ENCODE results near the gene IRX6. TPM values are rescaled to one million over a fixed set of nuclear protein-coding genes. Genes with fewer than 3 reads are reported as not detected.

Gene IRX6
- total RNA-seq, 1 experiment from 2014 or later = 0.22 TPM

DNA sequence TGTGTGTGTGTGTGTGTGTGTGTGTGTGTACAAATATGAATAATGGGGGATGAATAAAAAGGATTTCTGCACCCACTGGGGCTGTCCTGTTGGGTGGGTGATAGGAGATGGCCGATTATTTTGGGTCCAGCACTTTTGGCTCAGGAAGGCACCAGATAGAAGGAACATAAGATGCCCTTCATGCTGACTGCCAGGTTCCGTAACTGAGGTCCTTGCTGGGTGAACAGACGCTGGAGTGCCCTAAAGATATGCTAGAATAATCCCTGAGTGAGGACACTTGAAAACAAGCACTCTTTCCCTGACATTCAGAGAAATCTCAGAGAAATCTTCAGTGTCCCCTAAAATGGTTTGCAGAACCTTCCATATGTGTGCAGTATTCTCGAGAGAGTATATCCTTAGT, 17.7 kb downstream of the IRX6 start:
- peaks cover 45% of the 10 kb centered on the region for H3K27me3 Mint-ChIP-seq (ENCODE audit: low read depth)
- no peaks in the 10 kb centered on the region for H3K4me1 Mint-ChIP-seq
- no peaks in the 10 kb centered on the region for H3K9me3 Mint-ChIP-seq
- no peak for TF ChIP-seq ZNF416 (CRISPR knock-in tag; IDR thresholded peaks at IDR 0.05)
- TF ChIP-seq OVOL2 (CRISPR knock-in tag; IDR thresholded peaks at IDR 0.05; ENCODE audit: borderline replicate concordance) = no peak
- TF ChIP-seq, protein P1, sequence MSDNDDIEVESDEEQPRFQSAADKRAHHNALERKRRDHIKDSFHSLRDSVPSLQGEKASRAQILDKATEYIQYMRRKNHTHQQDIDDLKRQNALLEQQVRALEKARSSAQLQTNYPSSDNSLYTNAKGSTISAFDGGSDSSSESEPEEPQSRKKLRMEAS (CRISPR knock-in tag; IDR thresholded peaks at IDR 0.05) = no peak
- no peak for TF ChIP-seq FOXP1 (CRISPR knock-in tag; IDR thresholded peaks at IDR 0.05; ENCODE audit: borderline replicate concordance)
- TF ChIP-seq, protein P2, sequence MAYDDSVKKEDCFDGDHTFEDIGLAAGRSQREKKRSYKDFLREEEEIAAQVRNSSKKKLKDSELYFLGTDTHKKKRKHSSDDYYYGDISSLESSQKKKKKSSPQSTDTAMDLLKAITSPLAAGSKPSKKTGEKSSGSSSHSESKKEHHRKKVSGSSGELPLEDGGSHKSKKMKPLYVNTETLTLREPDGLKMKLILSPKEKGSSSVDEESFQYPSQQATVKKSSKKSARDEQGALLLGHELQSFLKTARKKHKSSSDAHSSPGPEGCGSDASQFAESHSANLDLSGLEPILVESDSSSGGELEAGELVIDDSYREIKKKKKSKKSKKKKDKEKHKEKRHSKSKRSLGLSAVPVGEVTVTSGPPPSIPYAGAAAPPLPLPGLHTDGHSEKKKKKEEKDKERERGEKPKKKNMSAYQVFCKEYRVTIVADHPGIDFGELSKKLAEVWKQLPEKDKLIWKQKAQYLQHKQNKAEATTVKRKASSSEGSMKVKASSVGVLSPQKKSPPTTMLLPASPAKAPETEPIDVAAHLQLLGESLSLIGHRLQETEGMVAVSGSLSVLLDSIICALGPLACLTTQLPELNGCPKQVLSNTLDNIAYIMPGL (CRISPR knock-in tag; IDR thresholded peaks at IDR 0.05) = no peak
- TF ChIP-seq, protein P3, sequence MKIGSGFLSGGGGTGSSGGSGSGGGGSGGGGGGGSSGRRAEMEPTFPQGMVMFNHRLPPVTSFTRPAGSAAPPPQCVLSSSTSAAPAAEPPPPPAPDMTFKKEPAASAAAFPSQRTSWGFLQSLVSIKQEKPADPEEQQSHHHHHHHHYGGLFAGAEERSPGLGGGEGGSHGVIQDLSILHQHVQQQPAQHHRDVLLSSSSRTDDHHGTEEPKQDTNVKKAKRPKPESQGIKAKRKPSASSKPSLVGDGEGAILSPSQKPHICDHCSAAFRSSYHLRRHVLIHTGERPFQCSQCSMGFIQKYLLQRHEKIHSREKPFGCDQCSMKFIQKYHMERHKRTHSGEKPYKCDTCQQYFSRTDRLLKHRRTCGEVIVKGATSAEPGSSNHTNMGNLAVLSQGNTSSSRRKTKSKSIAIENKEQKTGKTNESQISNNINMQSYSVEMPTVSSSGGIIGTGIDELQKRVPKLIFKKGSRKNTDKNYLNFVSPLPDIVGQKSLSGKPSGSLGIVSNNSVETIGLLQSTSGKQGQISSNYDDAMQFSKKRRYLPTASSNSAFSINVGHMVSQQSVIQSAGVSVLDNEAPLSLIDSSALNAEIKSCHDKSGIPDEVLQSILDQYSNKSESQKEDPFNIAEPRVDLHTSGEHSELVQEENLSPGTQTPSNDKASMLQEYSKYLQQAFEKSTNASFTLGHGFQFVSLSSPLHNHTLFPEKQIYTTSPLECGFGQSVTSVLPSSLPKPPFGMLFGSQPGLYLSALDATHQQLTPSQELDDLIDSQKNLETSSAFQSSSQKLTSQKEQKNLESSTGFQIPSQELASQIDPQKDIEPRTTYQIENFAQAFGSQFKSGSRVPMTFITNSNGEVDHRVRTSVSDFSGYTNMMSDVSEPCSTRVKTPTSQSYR (CRISPR knock-in tag; IDR thresholded peaks at IDR 0.05) = no peak
- TF ChIP-seq KAT7 (CRISPR knock-in tag; IDR thresholded peaks at IDR 0.05; ENCODE audit: borderline replicate concordance) = no peak
- TF ChIP-seq TEAD4 (CRISPR knock-in tag; IDR thresholded peaks at IDR 0.05) = no peak
- no peak for TF ChIP-seq NFE2L1 (CRISPR knock-in tag; IDR thresholded peaks at IDR 0.05)
- TF ChIP-seq, protein P4, sequence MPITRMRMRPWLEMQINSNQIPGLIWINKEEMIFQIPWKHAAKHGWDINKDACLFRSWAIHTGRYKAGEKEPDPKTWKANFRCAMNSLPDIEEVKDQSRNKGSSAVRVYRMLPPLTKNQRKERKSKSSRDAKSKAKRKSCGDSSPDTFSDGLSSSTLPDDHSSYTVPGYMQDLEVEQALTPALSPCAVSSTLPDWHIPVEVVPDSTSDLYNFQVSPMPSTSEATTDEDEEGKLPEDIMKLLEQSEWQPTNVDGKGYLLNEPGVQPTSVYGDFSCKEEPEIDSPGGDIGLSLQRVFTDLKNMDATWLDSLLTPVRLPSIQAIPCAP (CRISPR knock-in tag; IDR thresholded peaks at IDR 0.05) = no peak
- CTCF ChIA-PET = no interaction called here
- no peak overlapping the region for H3K4me3 Mint-ChIP-seq
- DNase-seq (ENCODE audit: low spot score) = no peak
- H3K36me3 Mint-ChIP-seq = no peaks in the 10 kb centered on the region
- no peak for ATAC-seq
- H3K27ac Mint-ChIP-seq = no peak overlapping the region
- POLR2A ChIA-PET = no interaction called here

DNA sequence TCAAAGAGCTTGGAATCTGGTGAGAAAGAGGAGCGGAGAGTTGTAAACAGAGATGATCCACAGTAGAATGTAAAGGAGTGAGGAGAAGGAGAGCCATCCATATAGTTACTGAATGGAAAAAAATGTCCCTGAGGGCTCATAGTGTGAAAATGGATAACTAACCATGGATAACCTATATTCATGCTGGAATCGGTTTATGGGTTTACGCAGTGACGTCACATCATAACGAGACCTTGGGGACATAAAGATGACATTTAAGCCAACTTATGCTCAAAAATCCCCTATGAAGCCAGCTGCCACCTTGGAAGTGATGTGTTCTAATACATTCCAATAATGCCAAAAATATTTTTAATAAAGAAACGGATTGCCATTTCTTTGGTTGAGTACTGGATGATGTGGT, 22.5 kb downstream of the IRX6 start:
- POLR2A ChIA-PET = no interaction called here

More for the DNA sequence above, 22.5 kb downstream of the IRX6 start:
- Mint-ChIP-seq H3K27ac (no peak overlapping the region), H3K9me3 (no peaks in the 10 kb centered on the region), H3K27me3 (ENCODE audit: low read depth) (peaks cover 12% of the 10 kb centered on the region; the same call in 1 of the 2 replicates), H3K36me3 (no peaks in the 10 kb centered on the region), H3K4me1 (no peaks in the 10 kb centered on the region), H3K4me3 (no peak overlapping the region)
- TF ChIP-seq, protein P5, sequence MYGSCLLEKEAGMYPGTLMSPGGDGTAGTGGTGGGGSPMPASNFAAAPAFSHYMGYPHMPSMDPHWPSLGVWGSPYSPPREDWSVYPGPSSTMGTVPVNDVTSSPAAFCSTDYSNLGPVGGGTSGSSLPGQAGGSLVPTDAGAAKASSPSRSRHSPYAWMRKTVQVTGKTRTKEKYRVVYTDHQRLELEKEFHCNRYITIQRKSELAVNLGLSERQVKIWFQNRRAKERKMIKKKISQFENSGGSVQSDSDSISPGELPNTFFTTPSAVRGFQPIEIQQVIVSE (CRISPR knock-in tag; IDR thresholded peaks at IDR 0.05; ENCODE audit: borderline replicate concordance) = no peak
- TF ChIP-seq, protein P6, sequence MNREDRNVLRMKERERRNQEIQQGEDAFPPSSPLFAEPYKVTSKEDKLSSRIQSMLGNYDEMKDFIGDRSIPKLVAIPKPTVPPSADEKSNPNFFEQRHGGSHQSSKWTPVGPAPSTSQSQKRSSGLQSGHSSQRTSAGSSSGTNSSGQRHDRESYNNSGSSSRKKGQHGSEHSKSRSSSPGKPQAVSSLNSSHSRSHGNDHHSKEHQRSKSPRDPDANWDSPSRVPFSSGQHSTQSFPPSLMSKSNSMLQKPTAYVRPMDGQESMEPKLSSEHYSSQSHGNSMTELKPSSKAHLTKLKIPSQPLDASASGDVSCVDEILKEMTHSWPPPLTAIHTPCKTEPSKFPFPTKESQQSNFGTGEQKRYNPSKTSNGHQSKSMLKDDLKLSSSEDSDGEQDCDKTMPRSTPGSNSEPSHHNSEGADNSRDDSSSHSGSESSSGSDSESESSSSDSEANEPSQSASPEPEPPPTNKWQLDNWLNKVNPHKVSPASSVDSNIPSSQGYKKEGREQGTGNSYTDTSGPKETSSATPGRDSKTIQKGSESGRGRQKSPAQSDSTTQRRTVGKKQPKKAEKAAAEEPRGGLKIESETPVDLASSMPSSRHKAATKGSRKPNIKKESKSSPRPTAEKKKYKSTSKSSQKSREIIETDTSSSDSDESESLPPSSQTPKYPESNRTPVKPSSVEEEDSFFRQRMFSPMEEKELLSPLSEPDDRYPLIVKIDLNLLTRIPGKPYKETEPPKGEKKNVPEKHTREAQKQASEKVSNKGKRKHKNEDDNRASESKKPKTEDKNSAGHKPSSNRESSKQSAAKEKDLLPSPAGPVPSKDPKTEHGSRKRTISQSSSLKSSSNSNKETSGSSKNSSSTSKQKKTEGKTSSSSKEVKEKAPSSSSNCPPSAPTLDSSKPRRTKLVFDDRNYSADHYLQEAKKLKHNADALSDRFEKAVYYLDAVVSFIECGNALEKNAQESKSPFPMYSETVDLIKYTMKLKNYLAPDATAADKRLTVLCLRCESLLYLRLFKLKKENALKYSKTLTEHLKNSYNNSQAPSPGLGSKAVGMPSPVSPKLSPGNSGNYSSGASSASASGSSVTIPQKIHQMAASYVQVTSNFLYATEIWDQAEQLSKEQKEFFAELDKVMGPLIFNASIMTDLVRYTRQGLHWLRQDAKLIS (CRISPR knock-in tag; IDR thresholded peaks at IDR 0.05; ENCODE audit: borderline replicate concordance) = no peak
- no peak for TF ChIP-seq TEAD1 (CRISPR knock-in tag; IDR thresholded peaks at IDR 0.05)
- CTCF ChIA-PET = no interaction called here
- DNase-seq (ENCODE audit: low spot score) = no peak
- no peak for ATAC-seq

Measured in WTC11 (cell line).